Fibroblast of lung (primary cell): ENCODE measurements around the gene PCDH9. TPM values are rescaled to one million over a fixed set of nuclear protein-coding genes. Genes with fewer than 3 reads are reported as not detected.
A peak's percentile ranks its signal among the peaks of the same experiment; 100 is the strongest.

Experiments
- DNase-seq, 2 donors: peaks; one replicate each; pipeline versions ENCODE4 v3.0.0 to v3.0.0-alpha.2; 2010; ENCODE audit warnings: low read depth in 2 of 2
- H2AFZ ChIP-seq: 2 replicates; pipeline ENCODE4 v1.5.1; 2012; ENCODE audit warnings: low read length, control low read depth, inconsistent platforms
- H3K27ac ChIP-seq: 2 replicates; pipeline ENCODE4 v1.5.1; 2011; ENCODE audit warnings: low read length, control low read depth; ENCODE audit not compliant: insufficient read depth
- H3K27me3 ChIP-seq: 2 replicates; pipeline ENCODE4 v1.5.1; 2011; ENCODE audit warnings: mild to moderate bottlenecking, low read length; ENCODE audit not compliant: control insufficient read depth, insufficient read depth
- H3K36me3 ChIP-seq: 2 replicates; pipeline ENCODE4 v1.5.1; 2011; ENCODE audit warnings: low read length; ENCODE audit not compliant: control insufficient read depth, insufficient read depth
- H3K4me1 ChIP-seq: 2 replicates; pipeline ENCODE4 v1.5.1; 2011; ENCODE audit warnings: low read length; ENCODE audit not compliant: control insufficient read depth, insufficient read depth; ENCODE audit errors: extremely low read depth
- H3K4me2 ChIP-seq: 2 replicates; pipeline ENCODE4 v1.5.1; 2011; ENCODE audit warnings: low read length, control low read depth; ENCODE audit not compliant: insufficient read depth; ENCODE audit errors: extremely low read depth
- H3K4me3 ChIP-seq, 4 experiments: fragments of 200-600 bp in 1 of 4; sonication (generic) in 1 of 4; replicated peaks in 1 of 4; 2 replicates each; pipeline ENCODE4 v1.5.1; 2011 to 2016; ENCODE audit warnings: low read length in 4 of 4, low read depth in 3 of 4, mild to moderate bottlenecking in 3 of 4, control low read depth in 2 of 4, inconsistent platforms in 1 of 4, mixed read lengths in 1 of 4; ENCODE audit not compliant: insufficient read depth in 1 of 4; ENCODE audit errors: control extremely low read depth in 1 of 4
- H3K79me2 ChIP-seq: 2 replicates; pipeline ENCODE4 v1.5.1; 2012; ENCODE audit warnings: mild to moderate bottlenecking, low read length, inconsistent platforms; ENCODE audit not compliant: control insufficient read depth, insufficient read depth
- H3K9ac ChIP-seq: 2 replicates; pipeline ENCODE4 v1.5.1; 2011; ENCODE audit warnings: mild to moderate bottlenecking, low read length, control low read depth; ENCODE audit not compliant: insufficient read depth
- H3K9me3 ChIP-seq: 2 replicates; pipeline ENCODE4 v1.5.1; 2012; ENCODE audit warnings: low read depth, low read length; ENCODE audit not compliant: control insufficient read depth, insufficient read depth
- H4K20me1 ChIP-seq: 2 replicates; pipeline ENCODE4 v1.5.1; 2011; ENCODE audit warnings: low read length; ENCODE audit not compliant: control insufficient read depth, insufficient read depth; ENCODE audit errors: extremely low read depth
- CTCF ChIP-seq, 2 donors: IDR thresholded peaks in 1 of 2; conservative IDR thresholded peaks in 1 of 2; 1 replicate in 1 of 2; 2 replicates in 1 of 2; pipeline ENCODE4 v1.5.1; 2011 to 2012; ENCODE audit warnings: low read length in 2 of 2, control low read depth in 1 of 2, inconsistent platforms in 1 of 2, low read depth in 1 of 2, mild to moderate bottlenecking in 1 of 2
- EZH2 ChIP-seq: IDR thresholded peaks from 2 replicates; pipeline ENCODE4 v1.5.1; 2012; ENCODE audit warnings: low read length, control low read depth, mild to moderate bottlenecking; ENCODE audit errors: missing control alignments
- polyA plus RNA-seq, 2 donors: library from polyadenylated mRNA; depleted of rRNA in 1 of 2; stranded (reverse) in 1 of 2; unstranded in 1 of 2; fragments of >200 nt; gene quantifications; 2 replicates each; pipeline ENCODE4 v1.2.1, GENCODE V29; 2011 to 2012; ENCODE audit warnings: missing spikeins in 1 of 2
- total RNA-seq: library from RNA; depleted of rRNA; stranded (reverse); fragments of >200 nt; gene quantifications from 2 replicates; pipeline ENCODE4 v1.2.1, GENCODE V29; 2014

The PCDH9 gene
- total and polyA plus RNA-seq, 2 donors (not counting 1 experiment from before 2014, with no cell fraction given): 0.50 to 0.67 TPM

- Histone ChIP-seq H3K27ac (no peak overlapping the region), H3K27me3 (no peaks in the 10 kb centered on the region), H3K79me2 (no peaks in the 10 kb centered on the region), H4K20me1 (no peaks in the 10 kb centered on the region), H3K4me3 (no peak overlapping the region), H2AFZ (no peak overlapping the region), H3K36me3 (no peaks in the 10 kb centered on the region), H3K9me3 (no peaks in the 10 kb centered on the region), H3K4me2 (no peak overlapping the region), H3K4me1 (no peaks in the 10 kb centered on the region), H3K9ac (no peak overlapping the region)
- DNase-seq: no peak
- TF ChIP-seq CTCF (conservative IDR thresholded peaks at IDR 0.05 in 1 of 2, IDR thresholded peaks at IDR 0.05 in 1 of 2; ENCODE audit: low read depth in 1 of 2, low read length in 2 of 2) (no peak), EZH2 (no peak)
Observed at GRCh38 chr13:66338542-66338941, 891.6 kb downstream of the PCDH9 start.

- H3K27ac ChIP-seq: no peak overlapping the region
- H3K9ac ChIP-seq: no peak overlapping the region
- H3K27me3 ChIP-seq: no peaks in the 10 kb centered on the region
- no peak overlapping the region for H3K4me3 ChIP-seq
- H3K9me3 ChIP-seq: no peaks in the 10 kb centered on the region
- TF ChIP-seq CTCF (conservative IDR thresholded peaks at IDR 0.05 in 1 of 2, IDR thresholded peaks at IDR 0.05 in 1 of 2; ENCODE audit: low read depth in 1 of 2, low read length in 2 of 2) (no peak), EZH2 (no peak)
- no peaks in the 10 kb centered on the region for H3K36me3 ChIP-seq
- no peaks in the 10 kb centered on the region for H4K20me1 ChIP-seq
- no peaks in the 10 kb centered on the region for H3K79me2 ChIP-seq
- no peak overlapping the region for H3K4me2 ChIP-seq
- no peak overlapping the region for H2AFZ ChIP-seq
- no peak for DNase-seq
- no peaks in the 10 kb centered on the region for H3K4me1 ChIP-seq
Observed at GRCh38 chr13:66335626-66336025, 894.5 kb downstream of the PCDH9 start.

- no peak for TF ChIP-seq CTCF (conservative IDR thresholded peaks at IDR 0.05 in 1 of 2, IDR thresholded peaks at IDR 0.05 in 1 of 2; ENCODE audit: low read depth in 1 of 2, low read length in 2 of 2)
- no peak for TF ChIP-seq EZH2
- DNase-seq: peak in 1 of 2 donors; percentile 22
- H3K9ac ChIP-seq: no peak overlapping the region
- H3K9me3 ChIP-seq: no peaks in the 10 kb centered on the region
- no peaks in the 10 kb centered on the region for H3K79me2 ChIP-seq
- no peaks in the 10 kb centered on the region for H3K36me3 ChIP-seq
- H3K4me1 ChIP-seq: no peaks in the 10 kb centered on the region
- no peak overlapping the region for H3K4me2 ChIP-seq
- no peaks in the 10 kb centered on the region for H4K20me1 ChIP-seq
- no peak overlapping the region for H2AFZ ChIP-seq
- H3K27ac ChIP-seq: no peak overlapping the region
- no peak overlapping the region for H3K4me3 ChIP-seq
- no peaks in the 10 kb centered on the region for H3K27me3 ChIP-seq
Observed at GRCh38 chr13:66329988-66330451, 900.1 kb downstream of the PCDH9 start.
